Epidermal melanocyte (primary cell): ENCODE measurements around the gene SKAP1.
"Not testable (repeated sequence)": the region's sequence is repeated elsewhere in the genome, so short reads cannot be mapped to it uniquely, and the experiment has no call there.

Experiments used
- DNase-seq: peaks from one replicate; pipeline ENCODE4 v3.0.0; 2011; ENCODE audit warnings: low spot score; ENCODE audit not compliant: insufficient read length

Gene SKAP1

DNA sequence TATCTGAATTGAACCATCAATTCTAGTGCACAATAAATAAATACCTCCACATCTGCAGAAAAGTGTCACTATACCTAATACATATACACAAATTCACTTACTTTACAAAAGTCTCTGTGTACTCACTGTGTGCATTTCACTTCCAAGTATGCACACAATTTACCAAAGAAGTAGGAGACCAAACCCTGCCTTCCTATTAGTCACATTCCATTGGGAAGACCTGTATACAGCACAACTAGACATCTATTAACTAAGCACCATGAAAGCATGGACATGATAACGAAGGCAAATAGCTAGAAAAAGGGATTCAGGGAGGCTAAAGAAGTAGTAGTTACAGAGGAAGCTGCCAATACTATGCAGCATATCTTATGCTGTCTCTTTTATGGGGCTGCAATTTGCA is 183.0 kb downstream of the SKAP1 start:
- DNase-seq, result no peak

GRCh38 chr17:48246612-48247011 is 183.4 kb downstream of the SKAP1 start:
- DNase-seq, result no peak

GRCh38 chr17:48245465-48246033 is 184.5 kb downstream of the SKAP1 start:
- DNase-seq, result not testable (repeated sequence)

DNA sequence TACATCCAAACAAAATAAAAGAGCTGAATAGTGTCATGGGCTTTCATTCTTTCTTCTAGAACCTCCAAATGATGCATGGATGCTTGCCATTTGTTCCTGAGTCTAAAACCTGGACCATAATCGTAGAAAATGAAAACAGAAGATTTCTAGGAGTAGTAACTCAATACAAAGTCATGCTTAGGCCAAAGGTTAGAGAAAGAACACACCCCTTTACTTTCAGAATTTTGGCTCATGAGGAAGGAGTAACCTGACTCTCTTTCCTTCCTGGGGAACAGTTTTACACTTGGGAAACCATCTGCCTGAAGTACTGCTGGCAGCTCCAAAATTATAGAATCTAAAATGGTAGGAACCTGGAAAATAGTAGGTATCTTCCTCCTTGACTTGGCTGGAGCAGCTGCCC is 185.2 kb downstream of the SKAP1 start:
- DNase-seq, result no peak

DNA sequence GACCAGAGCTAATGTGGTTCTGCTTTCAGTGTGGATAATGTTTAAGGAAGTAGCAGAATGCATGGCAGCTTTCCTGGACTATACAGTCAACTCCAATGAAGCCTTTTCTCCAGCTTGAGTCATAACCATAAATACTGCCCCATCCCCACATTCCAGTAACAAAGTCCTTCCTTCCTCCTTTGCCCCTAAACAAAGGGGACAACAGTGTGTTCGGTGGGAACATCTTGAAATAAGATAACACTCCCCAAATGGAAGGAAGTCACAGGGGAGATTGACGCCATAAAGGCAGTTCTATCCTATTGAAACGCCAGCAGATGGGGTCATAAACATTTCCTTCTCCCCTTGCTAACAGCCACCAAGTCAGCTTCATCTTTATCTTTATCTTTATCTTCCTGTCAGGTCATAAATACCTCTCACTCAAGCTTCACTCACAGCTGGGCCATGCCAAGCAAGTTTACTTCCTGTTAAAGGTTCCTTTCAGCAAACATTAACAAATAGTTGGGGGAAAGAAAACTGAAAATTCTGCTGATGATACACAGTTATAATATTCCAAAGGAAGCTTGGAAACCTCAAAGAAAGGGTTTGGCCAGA is 185.8 kb downstream of the SKAP1 start:
- DNase-seq, result no peak

DNA sequence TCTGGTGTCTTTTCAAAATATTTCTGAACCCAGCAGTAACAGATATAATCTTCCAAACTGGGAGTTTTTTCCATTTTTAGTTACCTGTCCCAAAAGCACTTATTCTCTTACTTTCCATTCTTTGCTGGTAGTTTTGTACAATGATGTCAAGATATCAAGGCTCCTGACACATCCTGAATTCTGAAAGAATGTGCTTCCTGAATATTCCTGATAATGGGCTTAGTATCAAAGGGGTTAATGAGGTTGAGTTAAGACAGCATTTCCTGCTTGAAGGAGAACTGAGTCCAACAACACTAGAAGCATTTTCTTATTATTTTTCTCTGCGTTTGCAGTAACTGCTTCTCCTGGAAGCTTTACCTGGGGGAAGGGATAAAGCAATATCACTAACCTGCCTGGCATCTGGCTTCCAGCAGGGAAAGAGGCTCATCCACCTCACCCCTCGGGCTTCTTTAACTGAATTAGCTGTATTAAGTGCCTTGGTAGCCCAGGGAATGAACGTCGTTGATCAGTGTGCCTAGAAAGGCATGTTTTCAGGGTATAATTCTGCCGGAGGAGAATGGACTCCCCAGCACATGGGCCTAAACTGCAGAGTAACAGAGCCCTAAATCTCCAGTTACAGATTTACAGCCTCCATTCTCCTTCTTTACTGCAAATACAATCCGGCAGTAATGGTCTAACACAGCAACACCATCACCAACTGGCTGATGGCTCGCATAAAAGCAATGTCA is 188.1 kb downstream of the SKAP1 start:
- DNase-seq, result no peak

DNA sequence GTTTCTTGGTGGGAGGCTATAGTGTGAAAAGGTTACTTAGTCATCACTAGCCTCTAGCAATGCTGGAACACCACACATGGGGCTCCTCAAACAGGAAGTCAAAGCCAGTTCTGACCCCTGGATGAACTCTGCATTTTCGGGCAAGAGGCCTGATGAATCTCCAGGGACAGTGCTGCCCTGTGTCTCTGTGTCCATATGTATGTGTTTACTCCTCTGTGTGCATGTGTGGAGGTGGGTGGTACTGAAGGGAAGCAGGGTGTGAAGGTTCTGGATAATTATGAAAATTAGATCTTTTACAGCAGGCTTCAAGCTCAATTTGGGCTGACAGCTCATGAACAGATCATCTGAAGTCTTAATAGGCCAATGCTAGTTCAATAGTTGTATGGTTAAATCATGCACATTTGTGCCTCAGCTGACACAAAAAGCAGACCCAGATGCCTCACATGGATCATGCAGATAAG is 188.9 kb downstream of the SKAP1 start:
- DNase-seq, result peak; percentile 44

- DNase-seq, result no peak
Observed at GRCh38 chr17:48240562-48241130, 189.4 kb downstream of the SKAP1 start.

DNA sequence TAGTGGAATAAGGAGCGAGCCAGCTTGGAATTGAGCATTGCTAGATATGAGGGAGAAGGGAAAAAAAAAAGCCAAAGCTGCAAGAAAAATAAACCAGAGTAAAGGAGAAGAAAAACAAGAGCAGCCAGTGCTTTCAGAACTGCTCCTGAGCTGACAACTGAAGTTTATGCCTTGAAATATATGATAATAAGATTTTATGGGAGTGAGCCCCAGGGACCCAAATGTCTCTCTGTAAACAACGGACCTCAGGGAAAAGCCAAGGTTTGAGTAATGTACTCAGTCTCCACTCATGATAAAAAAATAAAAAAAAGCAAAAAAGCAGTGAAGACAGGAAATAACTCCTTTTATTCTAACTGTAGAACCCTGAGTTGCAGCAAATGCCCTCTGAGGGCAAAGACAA is 189.9 kb downstream of the SKAP1 start:
- no peak for DNase-seq

DNA sequence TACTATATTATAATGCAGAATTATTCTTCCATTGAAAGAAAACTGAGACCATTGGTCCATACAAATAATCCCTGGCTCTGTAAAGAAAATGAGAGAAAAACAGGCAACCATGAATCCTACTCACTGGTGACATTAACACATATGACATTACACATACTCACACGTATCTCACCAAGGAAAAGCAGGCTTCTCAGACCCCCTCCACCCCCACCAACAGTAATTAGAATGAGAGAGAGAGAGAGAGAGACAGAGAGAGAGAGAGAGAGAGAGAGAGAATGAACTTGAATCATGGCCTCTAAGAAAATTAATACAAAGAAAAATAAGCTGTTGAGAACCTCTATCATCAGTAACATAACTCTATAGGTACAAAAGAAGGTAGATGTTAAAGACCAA is 190.4 kb downstream of the SKAP1 start:
- DNase-seq, result no peak

- no peak for DNase-seq
Observed at GRCh38 chr17:48238933-48239602, 190.9 kb downstream of the SKAP1 start.

GRCh38 chr17:48237456-48237855 is 192.6 kb downstream of the SKAP1 start:
- DNase-seq, result no peak

- DNase-seq, result no peak
Observed at GRCh38 chr17:48236681-48237134, 193.3 kb downstream of the SKAP1 start.

DNA sequence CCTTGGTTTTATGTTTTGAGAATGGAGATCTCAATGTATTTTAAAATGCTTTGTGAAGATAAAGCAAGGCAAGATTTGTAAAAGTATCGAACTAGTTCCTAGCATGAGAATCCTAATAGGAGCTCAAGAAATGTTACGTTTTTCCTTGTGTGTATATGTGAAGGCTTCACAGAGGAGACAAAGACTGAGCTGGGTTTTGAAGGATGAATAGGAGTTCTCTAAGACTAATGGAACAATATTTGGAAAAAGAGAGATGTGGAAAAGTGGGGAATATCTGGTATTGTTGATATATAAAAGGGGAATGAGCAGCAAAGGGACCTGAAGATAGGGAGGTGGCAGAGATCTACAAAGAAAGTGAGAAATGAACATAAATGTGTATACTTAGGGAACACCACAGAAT is 195.1 kb downstream of the SKAP1 start:
- no peak for DNase-seq

DNA sequence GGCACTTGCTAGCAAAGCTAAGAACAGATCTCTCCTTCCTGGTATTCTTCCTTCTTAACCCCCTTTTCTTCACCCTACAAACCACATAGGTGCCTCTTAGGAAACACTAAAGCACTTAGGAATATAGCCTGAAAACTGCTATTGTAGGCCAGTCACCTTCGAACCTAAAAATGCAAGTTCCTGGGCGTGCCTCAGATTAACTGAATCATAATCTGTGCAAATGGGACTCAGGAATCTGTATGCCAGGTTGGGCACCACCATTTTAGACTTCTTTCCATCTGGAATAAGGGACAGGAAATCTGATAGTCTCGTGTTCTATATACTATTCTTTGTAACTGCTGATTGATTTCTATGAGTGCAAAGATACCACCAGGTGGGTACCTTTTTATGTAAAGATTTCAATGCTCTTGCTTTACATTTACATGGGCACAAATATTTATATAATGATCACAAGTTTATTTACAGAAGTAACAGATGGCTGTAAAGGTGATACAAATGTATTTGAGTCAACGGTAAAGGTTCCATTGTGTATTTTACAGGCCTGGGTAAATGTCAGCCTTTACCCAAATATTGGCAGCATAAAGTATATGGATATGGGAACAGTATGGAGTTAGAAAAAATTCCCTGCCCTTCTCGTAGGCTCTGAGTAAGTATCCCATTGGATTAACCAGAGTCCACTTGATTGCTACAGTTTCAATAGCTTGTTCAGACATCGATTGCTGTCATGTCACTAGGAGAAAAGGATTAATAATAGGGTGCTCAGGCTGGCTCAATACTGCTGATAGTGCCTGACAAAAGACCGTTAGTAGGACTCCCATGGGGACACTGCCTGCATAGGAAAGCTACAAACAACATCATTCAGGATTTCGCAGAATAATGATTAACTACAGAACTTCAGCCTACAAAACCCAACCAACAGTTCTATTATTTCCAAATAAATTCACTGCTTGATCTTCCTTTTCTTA is 197.7 kb downstream of the SKAP1 start:
- no peak for DNase-seq

DNA sequence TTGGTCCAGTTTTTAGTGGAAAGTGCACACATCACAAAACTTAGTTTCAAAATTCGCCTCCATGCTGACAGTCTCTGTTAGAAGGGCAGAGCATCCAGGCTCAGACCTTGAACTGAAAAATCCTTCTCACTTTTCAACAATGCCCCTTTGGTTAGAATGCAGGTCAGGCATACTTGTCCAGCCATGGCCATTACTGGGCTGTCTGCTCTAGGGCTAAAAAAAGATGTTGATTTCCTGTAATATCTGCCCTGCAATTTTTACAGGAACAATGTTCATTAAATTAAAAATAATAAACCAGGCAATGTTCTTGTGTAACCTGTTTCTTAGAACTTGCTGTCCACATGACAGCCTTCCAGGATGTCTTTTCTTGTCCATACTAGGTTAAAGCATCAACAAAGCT is 200.1 kb downstream of the SKAP1 start:
- no peak for DNase-seq

GRCh38 chr17:48228720-48229119 is 201.3 kb downstream of the SKAP1 start:
- DNase-seq, result no peak

- no peak for DNase-seq
Observed at GRCh38 chr17:48225725-48226567, 204.1 kb downstream of the SKAP1 start.

- no peak for DNase-seq
Observed at GRCh38 chr17:48223945-48224344, 206.1 kb downstream of the SKAP1 start.

GRCh38 chr17:48219617-48220016 is 210.4 kb downstream of the SKAP1 start:
- no peak for DNase-seq
